Measurements from ENCODE around the gene SBF1. TPM values are rescaled to one million over a fixed set of nuclear protein-coding genes. Genes with fewer than 3 reads are reported as not detected.

The SBF1 gene
- total RNA-seq, 2 donors from 2014 or later, result 41.1 to 57.1 TPM

GRCh38 chr22:50467773-50468440 is 6.9 kb downstream of the SBF1 start:
- DNase-seq (ENCODE audit: low spot score), result no peak
- Histone ChIP-seq H3K9me3 (no peaks in the 10 kb centered on the region), H3K4me1 (peaks cover 0 to 48% of the 10 kb centered on the region in 2 donors), H3K36me3 (peaks cover 46% of the 10 kb centered on the region), H3K27ac (no peak overlapping the region), H3K4me3 (no peak overlapping the region), H3K27me3 (no peaks in the 10 kb centered on the region)
- TF ChIP-seq CTCF (IDR thresholded peaks at IDR 0.05), result no peak

- DNase-seq (ENCODE audit: low spot score), result no peak
- H3K4me1 ChIP-seq, result peaks cover 0 to 42% of the 10 kb centered on the region in 2 donors
- H3K27ac ChIP-seq, result no peak overlapping the region
- no peak overlapping the region for H3K4me3 ChIP-seq
- H3K36me3 ChIP-seq, result peaks cover 52% of the 10 kb centered on the region
- TF ChIP-seq CTCF (IDR thresholded peaks at IDR 0.05), result no peak
- H3K9me3 ChIP-seq, result no peaks in the 10 kb centered on the region
- H3K27me3 ChIP-seq, result no peaks in the 10 kb centered on the region
These were observed 7.5 kb downstream of the SBF1 start for GRCh38 chr22:50467341-50467740.

GRCh38 chr22:50465066-50465930 is 9.5 kb downstream of the SBF1 start:
- H3K4me3 ChIP-seq, result no peak overlapping the region
- H3K36me3 ChIP-seq, result peaks cover 73% of the 10 kb centered on the region
- H3K27me3 ChIP-seq, result no peaks in the 10 kb centered on the region
- DNase-seq (ENCODE audit: low spot score), result no peak
- H3K9me3 ChIP-seq, result no peaks in the 10 kb centered on the region
- peaks cover 0 to 22% of the 10 kb centered on the region in 2 donors for H3K4me1 ChIP-seq
- TF ChIP-seq CTCF (IDR thresholded peaks at IDR 0.05), result no peak
- H3K27ac ChIP-seq, result no peak overlapping the region

- TF ChIP-seq CTCF (IDR thresholded peaks at IDR 0.05), result no peak
These were observed 10.4 kb downstream of the SBF1 start for GRCh38 chr22:50464451-50464850.

GRCh38 chr22:50463188-50463900 is 11.5 kb downstream of the SBF1 start:
- no peaks in the 10 kb centered on the region for H3K9me3 ChIP-seq
- peaks cover 90% of the 10 kb centered on the region for H3K36me3 ChIP-seq
- no peak for DNase-seq (ENCODE audit: low spot score)
- H3K27me3 ChIP-seq, result no peaks in the 10 kb centered on the region
- no peak for TF ChIP-seq CTCF (IDR thresholded peaks at IDR 0.05)
- no peak overlapping the region for H3K4me3 ChIP-seq
- no peak overlapping the region for H3K27ac ChIP-seq
- H3K4me1 ChIP-seq, result peaks cover 0 to 3% of the 10 kb centered on the region in 2 donors

More at GRCh38 chr22:50464451-50464850, 10.4 kb downstream of the SBF1 start:
- Histone ChIP-seq H3K27me3 (no peaks in the 10 kb centered on the region), H3K4me3 (no peak overlapping the region), H3K27ac (no peak overlapping the region), H3K4me1 (peaks cover 0 to 13% of the 10 kb centered on the region in 2 donors), H3K36me3 (peaks cover 81% of the 10 kb centered on the region), H3K9me3 (no peaks in the 10 kb centered on the region)
- DNase-seq (ENCODE audit: low spot score), result no peak
